Limb (tissue), 2 donors: ENCODE results near the gene WWC2.

Experiments used
- DNase-seq, 2 donors: peaks; one replicate each; pipeline ENCODE4 v3.0.0-alpha.2; 2016; ENCODE audit errors: extremely low spot score in 2 of 2

The WWC2 gene

GRCh38 chr4:183328832-183329231 lies 229.8 kb downstream of the WWC2 start:
- no peak for DNase-seq

GRCh38 chr4:183329244-183329643 lies 230.2 kb downstream of the WWC2 start:
- DNase-seq = no peak

GRCh38 chr4:183329954-183330742 lies 231.1 kb downstream of the WWC2 start:
- DNase-seq = no peak

GRCh38 chr4:183330841-183331240 lies 231.8 kb downstream of the WWC2 start:
- DNase-seq = no peak

GRCh38 chr4:183332447-183332846 lies 233.4 kb downstream of the WWC2 start:
- DNase-seq = no peak

- DNase-seq = no peak
Observed at GRCh38 chr4:183333202-183333601, 234.1 kb downstream of the WWC2 start.

DNA sequence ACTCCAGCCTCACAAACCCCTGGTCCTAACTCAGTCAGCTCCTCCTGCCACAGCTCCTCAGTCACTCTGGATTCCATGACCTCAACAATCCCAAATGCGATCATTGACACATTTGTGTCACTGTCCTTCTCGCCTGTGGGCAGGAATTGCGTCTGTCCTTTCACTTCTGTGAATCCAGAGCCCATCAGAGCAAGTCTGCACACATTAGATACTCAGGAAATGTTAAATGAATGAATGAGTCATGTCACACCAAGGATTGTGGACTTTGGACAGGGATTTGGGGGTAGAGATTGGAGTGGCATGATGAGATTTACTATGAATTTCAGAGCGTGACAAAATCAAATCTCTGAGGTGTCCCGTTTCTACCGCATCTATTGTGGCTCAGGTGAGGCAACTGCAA lies 234.9 kb downstream of the WWC2 start:
- DNase-seq = no peak

GRCh38 chr4:183335369-183335940 lies 236.4 kb downstream of the WWC2 start:
- DNase-seq = peak; percentile 0 to 38

DNA sequence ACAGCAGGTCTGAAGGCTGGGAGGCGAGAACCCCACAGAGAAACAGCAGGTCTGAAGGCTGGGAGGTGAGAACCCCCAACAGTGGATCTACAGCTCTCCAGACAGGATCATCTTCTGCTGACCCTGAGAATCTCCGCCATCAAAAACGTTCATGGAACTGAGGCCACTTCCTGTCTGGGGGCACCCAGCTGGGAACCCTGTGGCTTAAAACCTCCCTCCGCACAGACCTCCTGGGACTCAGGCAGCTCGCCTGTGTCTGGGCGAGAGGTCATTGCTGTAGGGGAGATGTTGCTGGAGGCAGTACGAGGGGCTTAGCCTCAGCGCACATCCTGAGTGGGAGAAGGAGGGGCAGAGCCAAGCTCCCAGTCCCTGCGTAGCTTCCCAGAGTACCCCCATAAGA lies 238.3 kb downstream of the WWC2 start:
- peak in 1 of 2 donors; percentile 15 for DNase-seq

DNA sequence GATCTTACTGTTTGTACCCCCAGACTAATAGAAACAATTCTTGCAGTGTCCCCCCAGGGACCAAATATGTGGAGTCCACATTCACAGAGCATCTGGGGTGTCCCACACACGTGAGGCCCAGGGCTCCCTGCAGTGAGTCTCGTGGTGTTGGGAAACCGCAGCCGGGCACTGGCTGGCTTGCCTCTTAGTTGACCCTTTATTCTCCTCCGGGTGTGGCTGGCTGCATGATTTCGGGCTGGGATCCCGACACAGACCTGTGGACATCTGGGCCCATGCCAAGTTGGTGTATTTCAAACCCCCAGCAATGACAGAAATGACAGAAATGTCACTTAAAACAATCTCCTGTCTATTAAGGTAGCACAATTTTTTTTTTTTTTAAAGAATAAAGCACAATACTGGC lies 238.8 kb downstream of the WWC2 start:
- peak in 1 of 2 donors; percentile 11 for DNase-seq

DNA sequence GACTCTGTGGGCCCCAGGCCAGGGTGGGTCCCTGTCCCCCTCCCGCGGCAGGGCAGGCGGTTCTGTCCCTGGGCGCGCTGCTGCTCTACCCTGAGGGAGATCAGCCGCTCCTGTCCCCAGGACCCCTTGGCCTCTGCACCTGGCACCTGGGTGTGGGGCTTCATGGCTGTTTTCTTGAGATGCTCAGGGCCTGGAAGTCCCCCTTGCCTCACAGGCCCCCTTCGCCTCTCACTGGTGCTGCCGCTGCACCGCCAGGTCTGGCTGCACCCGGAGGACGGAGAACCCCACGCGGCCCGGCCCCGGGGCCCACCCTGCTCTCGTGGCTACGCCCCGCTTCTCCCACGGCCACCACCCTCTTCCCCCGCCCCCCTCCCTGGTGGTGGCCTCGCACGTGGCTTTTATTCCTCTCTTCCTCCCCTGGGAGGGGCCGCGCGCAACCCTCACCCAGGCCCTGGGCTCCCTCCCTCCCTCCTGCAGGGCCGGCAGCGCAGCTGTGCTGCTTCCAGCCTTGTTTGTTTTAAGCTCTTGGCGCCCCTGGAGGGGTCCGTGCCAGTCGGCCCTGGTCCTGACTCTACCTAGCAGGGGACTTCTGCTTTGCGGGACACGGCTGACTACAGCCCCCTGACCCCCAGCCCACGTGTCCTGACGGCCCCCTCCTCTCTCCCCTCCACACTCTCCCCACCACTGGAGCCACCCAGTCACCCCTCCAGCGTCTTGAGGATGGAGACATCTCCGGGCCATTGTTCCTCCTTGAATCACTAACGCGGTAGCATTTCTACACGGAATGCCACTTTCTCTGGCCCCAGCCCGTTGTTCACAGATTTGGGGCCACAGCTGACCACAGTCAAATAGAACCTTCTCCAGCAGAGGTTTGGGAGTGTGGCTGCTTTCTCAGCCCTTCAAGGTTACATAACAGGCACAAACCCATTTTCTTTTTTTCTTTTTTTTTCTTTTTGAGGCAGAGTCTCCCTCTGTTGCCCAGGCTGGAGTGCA lies 243.8 kb downstream of the WWC2 start:
- peak in 1 of 2 donors; percentile 64 for DNase-seq

GRCh38 chr4:183343730-183344129 lies 244.7 kb downstream of the WWC2 start:
- DNase-seq = no peak

DNA sequence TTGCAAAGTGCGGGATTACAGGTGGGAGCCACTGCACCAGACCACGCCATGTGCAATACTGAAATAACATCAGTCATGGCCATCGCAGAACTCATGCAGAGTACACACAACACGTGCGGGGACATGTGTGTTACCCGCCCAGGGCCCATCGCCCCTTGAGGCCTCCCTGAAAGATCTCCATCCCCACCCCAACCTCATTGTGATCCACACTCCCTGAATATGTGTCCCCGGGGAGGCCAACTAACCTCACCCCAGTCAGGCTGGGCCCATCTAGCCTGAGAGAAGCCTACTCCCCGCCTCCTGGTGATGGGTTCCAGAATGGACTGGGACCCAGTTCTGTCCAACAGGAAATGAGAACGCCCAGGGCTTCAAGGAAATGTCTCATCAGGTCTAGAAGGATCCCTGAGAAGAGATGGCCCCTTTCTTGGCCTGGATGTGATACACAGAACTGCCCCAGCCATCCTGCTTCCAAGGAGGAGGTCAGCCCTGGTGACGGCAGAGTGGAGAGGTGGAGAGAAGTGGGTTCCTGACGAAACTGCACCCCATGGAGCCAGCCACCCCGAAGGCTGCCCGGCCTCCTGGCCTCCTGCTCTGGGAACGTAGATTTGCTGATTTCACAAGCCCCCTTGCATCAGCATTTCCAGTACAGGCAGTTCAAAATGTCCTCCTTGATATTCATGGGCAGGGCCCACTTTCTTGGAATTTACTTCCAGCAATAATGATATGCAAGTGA lies 245.6 kb downstream of the WWC2 start:
- DNase-seq = no peak

- DNase-seq = no peak
Observed at GRCh38 chr4:183345261-183345660, 246.2 kb downstream of the WWC2 start.

DNA sequence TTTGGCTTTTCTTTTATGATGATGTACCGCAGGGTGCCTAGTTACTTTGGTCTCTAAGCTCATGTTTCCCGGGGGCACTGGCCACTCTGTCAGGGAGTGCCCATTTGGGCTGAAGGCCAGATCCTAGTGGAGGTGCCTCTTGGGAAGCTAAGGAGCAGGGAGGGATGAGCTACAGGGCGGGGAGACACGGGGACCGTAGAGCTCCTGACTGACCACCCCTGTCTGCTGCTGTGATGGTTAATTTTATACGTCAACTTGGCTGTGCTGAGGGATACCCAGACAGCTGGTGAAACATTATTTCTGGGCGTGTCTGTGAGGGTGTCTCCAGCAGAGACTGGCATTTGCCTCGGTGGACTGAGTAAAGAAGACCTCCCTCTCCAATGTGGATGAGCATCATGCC lies 248.1 kb downstream of the WWC2 start:
- no peak for DNase-seq

DNA sequence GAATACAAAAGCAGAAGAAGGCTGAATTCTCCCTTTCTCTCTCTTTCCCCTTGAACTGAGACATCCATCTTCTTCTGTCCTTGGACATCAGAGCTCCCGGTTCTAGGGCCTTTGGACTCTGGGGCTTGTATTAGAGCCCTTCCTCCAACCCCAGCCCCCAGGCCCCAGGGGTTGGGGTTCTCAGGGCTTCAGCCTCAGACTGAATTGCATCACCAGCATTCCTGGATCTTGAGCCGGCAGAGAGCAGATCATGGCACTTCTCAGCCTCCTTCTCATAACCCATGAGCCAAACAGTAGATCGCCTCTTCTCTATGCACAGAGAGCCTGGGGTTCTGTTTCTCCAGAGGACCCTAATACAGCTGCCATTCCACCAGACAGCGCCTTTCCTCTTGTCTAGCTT lies 248.5 kb downstream of the WWC2 start:
- DNase-seq = no peak

DNA sequence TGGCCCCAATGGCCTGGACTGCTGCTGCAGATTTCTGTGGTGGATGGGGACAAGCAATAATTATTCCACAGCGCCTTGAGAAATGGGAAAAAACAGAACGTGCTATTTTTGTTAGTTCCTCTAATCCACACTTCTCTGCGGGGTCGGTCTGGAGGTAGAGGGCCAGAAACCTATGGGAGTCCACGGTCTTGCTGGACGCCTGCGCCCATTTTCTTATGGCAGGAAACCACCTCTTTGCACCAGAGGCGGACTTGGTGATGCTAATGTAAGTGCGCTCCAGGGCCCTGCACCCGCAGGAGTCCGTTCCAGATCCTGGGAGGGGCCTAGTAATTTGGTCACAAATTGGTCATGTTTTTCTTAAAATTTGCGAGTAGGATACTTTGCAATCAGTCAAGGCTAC lies 249.1 kb downstream of the WWC2 start:
- DNase-seq = no peak

GRCh38 chr4:183348706-183349659 lies 249.9 kb downstream of the WWC2 start:
- no peak for DNase-seq

DNA sequence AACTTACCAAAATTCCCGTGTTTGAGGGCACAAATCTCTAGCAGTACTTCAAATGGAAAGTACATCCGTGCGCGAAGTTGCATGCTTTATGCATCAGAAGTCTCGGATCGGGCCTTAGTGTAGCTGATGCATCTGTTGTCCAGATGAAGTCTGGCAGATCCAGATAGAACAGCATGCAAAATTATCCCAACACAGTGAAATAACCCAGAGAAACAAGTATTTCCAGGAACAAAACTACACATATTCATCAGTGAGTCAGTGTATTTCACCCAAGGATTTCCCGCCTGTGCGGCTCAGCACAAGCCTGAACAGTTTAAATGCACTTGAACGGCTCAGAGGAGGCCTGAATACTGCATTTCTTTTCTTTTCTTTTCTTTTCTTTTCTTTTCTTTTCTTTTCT lies 250.6 kb downstream of the WWC2 start:
- DNase-seq = peak in 1 of 2 donors; percentile 22
